Left lobe of liver (tissue), 2 donors: Measurements from ENCODE around the gene SS18L1. TPM values are rescaled to one million over a fixed set of nuclear protein-coding genes. Genes with fewer than 3 reads are reported as not detected.

ENCODE experiments used
- ATAC-seq: fragments of 200-7000 bp; cut with Tn5 transposase; one replicate; pipeline ENCODE4 v1.9.1; 2020; ENCODE audit warnings: mild to moderate bottlenecking, moderate library complexity
- DNase-seq: peaks from one replicate; pipeline ENCODE4 v3.0.0-alpha.2; 2020; ENCODE audit warnings: low spot score
- total RNA-seq: library from RNA; stranded (reverse); gene quantifications from one replicate; pipeline ENCODE4 v1.2.1, GENCODE V29; 2021
- donor health status: DM: no; HTN: no; CAD: no; lungs with moderate emphysema.
- donor health status: DM: no; HTN: yes; CAD: no.

The SS18L1 gene
- total RNA-seq, 1 donor from 2014 or later, result 33.4 TPM

- ATAC-seq (peak; percentile 10), DNase-seq (no peak)
Measured at GRCh38 chr20:62208795-62209755, 65.5 kb downstream of the SS18L1 start.

GRCh38 chr20:62209850-62210495, 66.4 kb downstream of the SS18L1 start:
- no peak for DNase-seq
- no peak for ATAC-seq

- ATAC-seq (no peak), DNase-seq (no peak)
Measured at GRCh38 chr20:62210496-62210855, 66.9 kb downstream of the SS18L1 start.

GRCh38 chr20:62211216-62211615, 67.6 kb downstream of the SS18L1 start:
- DNase-seq, result no peak
- ATAC-seq, result no peak

- DNase-seq (no peak), ATAC-seq (no peak)
Measured at GRCh38 chr20:62211769-62212288, 68.3 kb downstream of the SS18L1 start.

GRCh38 chr20:62212299-62212698, 68.7 kb downstream of the SS18L1 start:
- DNase-seq, result no peak

GRCh38 chr20:62214067-62214466, 70.5 kb downstream of the SS18L1 start:
- DNase-seq, result no peak
- peak; percentile 43 for ATAC-seq

More at GRCh38 chr20:62212299-62212698, 68.7 kb downstream of the SS18L1 start:
- ATAC-seq, result no peak

- DNase-seq (no peak), ATAC-seq (no peak)
Measured at GRCh38 chr20:62215020-62215990, 71.7 kb downstream of the SS18L1 start.

GRCh38 chr20:62215991-62216635, 72.5 kb downstream of the SS18L1 start:
- no peak for DNase-seq
- no peak for ATAC-seq

GRCh38 chr20:62216636-62217566, 73.3 kb downstream of the SS18L1 start:
- no peak for ATAC-seq
- no peak for DNase-seq

GRCh38 chr20:62217913-62218773, 74.6 kb downstream of the SS18L1 start:
- no peak for DNase-seq
- no peak for ATAC-seq

GRCh38 chr20:62219101-62219991, 75.8 kb downstream of the SS18L1 start:
- ATAC-seq (no peak), DNase-seq (no peak)

- ATAC-seq (peak; percentile 85), DNase-seq (no peak)
Measured at GRCh38 chr20:62219992-62220665, 76.6 kb downstream of the SS18L1 start, which contains the start of gene HRH3. TSS of gene HRH3 (minus strand) at chr20:62220278. CDS start at chr20:62219970, 308 bp downstream.

- ATAC-seq (no peak), DNase-seq (no peak)
Measured at GRCh38 chr20:62220666-62221568, 77.3 kb downstream of the SS18L1 start.

- DNase-seq (no peak), ATAC-seq (no peak)
Measured at GRCh38 chr20:62222266-62222850, 78.8 kb downstream of the SS18L1 start.
